M059J (cell line): ENCODE measurements around the gene PIN1. TPM values are rescaled to one million over a fixed set of nuclear protein-coding genes. Genes with fewer than 3 reads are reported as not detected.
"Not testable (repeated sequence)": the region's sequence is repeated elsewhere in the genome, so short reads cannot be mapped to it uniquely, and the experiment has no call there.

Source experiments
- DNase-seq: peaks from one replicate; pipeline ENCODE4 v3.0.0-alpha.2; 2012; ENCODE audit warnings: low read depth
- total RNA-seq: library from RNA; depleted of rRNA; stranded (reverse); fragments of >200 nt; shearing (Covaris generic); gene quantifications from 2 replicates; pipeline ENCODE4 v1.2.3, GENCODE V29; 2014; rRNA removed

The PIN1 gene
- total RNA-seq, result 146 and 182 TPM in 2 replicates

- peak; percentile 98 for DNase-seq
Measured at GRCh38 chr19:9834726-9835506, at the start of gene PIN1. TSS of gene PIN1 (plus strand) at chr19:9835318. CDS start at chr19:9835345, 27 bp downstream.

DNA sequence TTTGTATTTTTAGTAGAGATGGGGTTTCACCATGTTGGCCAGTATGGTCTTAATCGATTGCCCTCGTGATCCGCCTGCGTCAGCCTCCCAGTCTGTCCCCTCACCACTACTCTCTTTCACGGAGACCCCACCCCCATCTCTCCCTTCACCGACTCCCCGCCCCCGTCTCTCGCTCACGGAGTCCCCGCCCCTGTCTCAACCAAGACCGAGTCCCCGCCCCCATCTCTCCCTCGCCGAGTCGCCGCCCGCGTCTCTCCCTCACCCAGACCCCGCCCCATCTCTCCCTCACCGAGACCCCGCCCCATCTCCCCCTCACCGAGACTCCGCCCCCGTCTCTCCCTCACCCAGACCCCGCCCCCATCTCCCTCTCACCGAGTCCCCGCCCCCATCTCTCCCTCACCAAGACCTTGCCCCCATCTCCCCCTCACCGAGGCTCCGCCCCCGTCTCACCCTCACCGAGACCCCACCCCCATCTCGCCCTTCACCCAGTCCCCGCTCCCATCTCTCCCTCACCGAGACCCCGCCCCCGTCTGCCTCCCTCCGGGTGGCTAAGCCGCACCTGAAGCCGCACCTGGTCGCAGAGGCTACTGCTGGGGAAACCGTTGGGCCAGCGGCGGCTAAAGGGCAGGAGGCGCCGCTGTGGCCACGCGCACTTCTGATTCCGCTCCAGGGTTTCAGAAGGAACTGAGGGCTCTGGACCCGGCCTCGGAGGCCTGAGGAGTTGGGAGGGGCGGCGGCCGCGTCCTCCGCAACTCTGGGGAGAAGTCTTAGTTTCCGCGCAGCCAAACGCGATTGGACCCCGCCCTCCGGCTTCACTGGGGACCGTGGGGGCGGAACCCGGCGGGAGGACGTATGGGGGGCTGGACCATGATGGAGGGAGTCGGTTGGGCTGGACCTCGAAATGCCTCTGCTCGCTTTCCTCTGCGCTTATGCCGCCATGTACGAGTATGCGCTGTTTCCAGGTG, 49.5 kb upstream of the PIN1 start:
- peak; percentile 83 for DNase-seq

DNA sequence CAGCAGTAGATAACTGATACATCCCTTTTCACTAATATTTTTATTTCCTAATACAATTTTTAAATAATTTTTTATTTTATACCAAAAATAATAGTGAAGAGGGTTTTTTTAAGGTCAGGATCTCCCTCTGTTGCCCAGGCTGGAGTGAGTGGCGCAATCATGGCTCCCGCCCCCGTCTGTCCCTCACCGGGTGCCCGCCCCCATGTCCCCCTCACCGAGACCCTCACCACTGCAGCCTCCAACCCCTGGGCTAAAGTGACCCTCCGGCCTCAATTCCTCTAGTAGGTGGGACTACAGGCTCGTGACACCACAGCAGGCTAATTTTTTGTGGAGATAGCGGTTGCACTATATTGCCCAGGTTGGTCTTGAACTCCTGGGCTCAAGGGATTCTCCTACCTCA, 48.8 kb upstream of the PIN1 start:
- no peak for DNase-seq

DNA sequence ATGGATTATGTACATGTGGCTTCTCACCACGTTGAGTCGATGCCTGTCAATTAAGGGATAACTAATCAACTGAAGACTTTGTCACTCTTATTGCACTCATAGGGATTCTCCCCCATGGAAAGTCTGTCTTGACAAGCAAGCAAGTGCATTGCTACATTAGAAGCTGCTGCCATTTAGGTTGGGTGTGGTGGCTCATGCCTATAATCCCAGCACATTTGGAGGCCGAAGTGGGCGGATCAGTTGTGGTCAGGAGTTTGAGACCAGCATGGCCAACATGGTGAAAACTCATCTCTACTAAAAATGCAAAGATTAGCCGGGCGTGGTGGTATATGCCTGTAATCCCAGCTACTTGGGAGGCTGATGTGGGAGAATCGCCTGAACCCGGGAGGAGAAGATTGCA, 48.3 kb upstream of the PIN1 start:
- no peak for DNase-seq

GRCh38 chr19:9788604-9789003, 46.5 kb upstream of the PIN1 start:
- DNase-seq, result not testable (repeated sequence)

GRCh38 chr19:9789066-9789465, 46.1 kb upstream of the PIN1 start:
- no peak for DNase-seq

DNA sequence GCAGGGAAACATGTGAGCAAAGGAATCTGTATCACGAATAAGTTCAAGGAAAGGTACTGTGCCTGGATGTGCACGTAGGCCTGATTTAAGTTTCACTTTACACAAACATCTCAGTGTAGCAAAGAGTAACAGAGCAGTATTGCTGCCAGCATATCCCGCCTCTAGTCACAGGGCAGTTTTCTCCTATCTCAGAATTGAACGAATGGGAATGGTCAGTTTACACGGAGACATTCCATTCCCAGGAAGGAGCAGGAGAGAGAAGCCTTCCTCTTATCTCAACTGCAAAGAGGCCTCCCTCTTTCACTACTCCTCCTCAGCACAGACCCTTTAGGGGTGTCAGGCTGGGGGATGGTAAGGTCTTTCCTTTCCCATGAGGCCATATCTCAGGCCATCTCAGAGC, 45.5 kb upstream of the PIN1 start:
- not testable (repeated sequence) for DNase-seq

DNA sequence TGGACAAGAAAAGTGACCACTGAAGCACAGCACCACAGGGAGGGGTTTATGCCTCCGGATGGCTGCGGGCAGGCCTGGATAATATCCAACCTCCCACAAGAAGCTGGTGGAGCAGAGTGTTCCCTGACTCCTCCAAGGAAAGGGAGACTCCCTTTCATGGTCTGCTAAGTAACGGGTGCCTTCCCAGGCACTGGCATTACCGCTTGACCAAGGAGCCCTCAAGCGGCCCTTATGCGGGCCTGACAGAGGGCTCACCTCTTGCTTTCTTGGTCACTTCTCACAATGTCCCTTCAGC, 44.1 kb upstream of the PIN1 start:
- not testable (repeated sequence) for DNase-seq

DNA sequence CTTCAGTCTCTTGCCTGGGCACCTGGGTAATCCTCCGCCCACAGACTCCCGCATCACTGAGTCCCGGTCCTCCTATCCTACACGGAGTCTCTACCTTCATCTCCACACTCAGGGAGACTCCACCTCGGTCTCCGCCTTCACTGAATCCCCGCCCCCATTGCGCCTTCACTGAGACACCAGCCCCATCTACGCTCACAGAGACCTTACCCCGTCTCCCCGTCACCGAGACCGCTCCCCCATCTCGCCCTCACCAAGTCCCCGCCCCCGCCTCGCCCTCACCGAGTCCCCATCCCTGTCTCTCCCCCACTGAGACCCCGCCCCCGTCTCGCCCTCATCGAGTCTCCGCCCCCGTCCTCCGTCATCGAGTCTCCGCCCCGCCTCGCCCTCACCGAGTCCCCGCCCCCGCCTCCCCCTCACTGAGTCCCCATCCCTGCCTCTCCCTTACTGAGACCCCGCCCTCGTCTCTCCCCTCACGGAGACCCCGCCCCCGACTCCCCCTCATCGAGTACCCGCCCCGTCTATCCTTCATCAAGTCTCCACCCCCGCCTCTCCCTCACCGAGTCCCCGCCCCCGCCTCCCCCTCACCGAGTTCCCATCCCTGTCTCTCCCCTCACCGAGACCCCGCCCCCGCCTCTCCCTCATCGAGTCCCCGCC, 43.4 kb upstream of the PIN1 start:
- peak; percentile 90 for DNase-seq

GRCh38 chr19:9792206-9793070, 42.7 kb upstream of the PIN1 start:
- DNase-seq, result peak; percentile 78

DNA sequence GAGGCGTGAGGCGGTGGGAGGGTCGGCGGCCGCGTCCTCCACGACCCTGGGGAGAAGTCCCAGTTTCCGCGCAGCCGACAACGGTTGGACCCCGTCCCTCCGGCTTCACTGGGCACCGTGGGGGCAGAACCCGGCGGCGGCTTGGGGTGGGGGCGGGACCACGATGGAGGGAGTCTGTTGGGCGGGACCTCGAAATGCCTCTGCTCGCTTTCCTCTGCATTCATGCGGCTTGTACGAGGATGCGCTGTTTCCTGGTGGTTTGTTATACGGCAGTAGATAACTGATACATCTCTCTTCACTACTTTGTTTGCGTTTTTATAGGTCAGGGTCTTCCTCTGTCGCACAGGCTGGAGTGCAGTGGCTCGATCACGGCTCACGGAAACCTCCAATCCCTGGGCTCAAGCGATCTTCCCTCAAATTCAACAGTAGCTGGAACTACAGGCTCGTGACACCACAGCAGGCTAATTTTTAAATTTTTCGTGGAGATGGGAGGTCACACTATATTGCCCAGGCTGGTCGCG, 42.0 kb upstream of the PIN1 start:
- DNase-seq, result no peak

GRCh38 chr19:9796113-9796773, 38.9 kb upstream of the PIN1 start:
- DNase-seq, result peak; percentile 91

DNA sequence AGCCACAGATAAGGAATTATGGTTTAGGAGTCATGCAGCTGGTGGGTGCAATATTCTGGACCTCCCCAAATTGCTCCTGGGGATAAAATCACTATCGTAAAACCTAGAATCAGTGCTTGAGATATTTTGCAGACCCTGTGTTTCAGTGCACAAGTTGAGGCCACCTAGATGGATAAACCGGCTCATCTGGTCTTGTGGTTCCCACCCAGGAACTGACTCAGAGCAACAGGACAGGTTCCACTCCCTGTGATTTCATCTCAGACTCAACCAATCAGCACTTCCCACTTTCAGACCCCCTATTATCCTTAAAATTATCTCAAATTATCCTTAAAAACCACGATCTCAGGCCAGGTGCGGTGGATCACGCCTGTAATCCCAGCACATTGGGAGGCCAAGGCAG, 37.2 kb upstream of the PIN1 start:
- DNase-seq, result no peak

DNA sequence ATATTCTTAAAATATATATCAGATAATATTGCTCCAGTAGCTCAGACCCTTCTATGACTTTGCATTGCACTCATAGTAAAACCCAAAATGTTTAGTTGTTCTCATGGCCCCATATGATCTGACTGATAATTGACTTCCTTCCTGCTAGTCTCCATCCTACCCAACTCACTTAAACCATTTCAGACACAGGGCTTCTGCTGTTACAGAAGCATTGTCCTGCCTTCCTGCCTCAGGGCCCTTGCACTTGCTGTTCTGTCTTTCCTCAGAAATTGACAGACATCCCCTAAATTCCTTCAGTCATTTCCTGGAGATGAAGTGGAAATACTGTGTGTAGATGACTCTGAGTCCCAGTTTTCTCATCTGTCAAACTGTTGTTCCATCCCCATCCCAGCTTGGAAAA, 36.0 kb upstream of the PIN1 start:
- no peak for DNase-seq

GRCh38 chr19:9801976-9802375, 33.1 kb upstream of the PIN1 start:
- DNase-seq, result no peak

DNA sequence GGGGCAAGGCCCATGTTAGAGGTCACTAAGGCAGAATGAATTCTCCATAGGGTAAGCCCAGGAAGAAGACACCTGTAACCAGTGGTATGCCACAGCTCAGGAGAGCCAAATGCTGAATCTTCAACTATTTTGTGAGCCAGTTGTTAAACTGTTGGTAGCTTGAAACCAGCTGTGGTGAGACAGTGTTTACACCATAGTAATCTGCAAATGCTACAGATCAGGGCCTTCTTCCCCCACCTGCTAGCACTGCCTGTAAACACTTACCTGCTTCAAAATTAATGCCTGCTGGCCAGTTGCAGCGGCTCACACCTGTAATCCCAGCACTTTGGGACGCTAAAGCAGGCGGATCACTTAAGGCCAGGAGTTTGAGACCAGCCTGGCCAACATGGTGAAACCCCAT, 28.3 kb upstream of the PIN1 start:
- no peak for DNase-seq

- DNase-seq, result no peak
Measured at GRCh38 chr19:9808855-9809824, 26.0 kb upstream of the PIN1 start.

DNA sequence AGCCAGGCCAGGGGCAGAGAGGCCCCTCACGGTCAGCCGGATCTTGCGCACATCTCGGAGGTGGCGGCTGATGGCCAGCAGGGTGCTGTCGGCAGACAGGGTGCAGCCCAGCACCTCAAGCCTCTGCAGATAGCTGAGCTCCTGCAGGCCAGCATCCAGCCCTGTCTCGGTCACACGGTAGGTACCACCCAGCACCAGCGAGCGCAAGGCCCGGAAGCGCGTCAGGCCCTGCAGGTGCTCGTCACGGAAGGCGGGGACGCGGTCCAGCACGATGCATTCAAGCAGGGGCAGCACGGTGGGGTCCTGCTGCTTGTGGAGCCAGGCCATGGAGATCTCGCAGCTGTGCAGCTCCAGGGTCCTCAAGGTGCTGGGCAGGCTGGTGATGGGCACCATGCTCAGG, 24.0 kb upstream of the PIN1 start:
- DNase-seq, result no peak

DNA sequence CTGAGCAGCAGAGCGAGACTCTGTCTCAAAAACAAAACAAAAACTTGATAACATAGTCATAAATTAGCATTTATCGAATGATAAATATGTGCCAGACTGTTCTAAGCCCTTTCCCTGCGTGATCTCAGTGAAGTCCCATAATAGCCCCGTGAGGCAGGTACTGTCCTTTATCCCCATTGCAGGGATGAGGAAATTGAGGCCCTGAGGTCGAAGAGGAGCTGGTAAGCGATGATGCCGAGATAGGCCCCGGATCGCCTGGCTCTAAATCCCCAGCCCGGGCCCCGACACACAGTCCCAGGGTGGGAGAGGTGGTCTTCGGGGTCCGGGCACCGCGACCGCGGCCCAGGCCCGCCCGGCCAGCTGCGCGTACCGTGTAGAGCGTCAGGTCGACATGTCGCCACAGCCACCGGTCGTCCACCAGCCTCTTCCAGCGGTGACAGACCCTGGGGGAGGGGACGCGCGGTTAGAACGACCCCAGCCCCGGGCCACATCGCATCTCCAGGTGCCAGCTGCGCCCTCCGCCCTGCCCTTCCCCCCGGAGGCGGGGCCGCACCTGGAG, 16.9 kb upstream of the PIN1 start:
- no peak for DNase-seq
